ENCODE data around the gene FAM237B. TPM values are rescaled to one million over a fixed set of nuclear protein-coding genes. Genes with fewer than 3 reads are reported as not detected.

The FAM237B gene
- total RNA-seq, 2 experiments from 2014 or later: not detected

DNA sequence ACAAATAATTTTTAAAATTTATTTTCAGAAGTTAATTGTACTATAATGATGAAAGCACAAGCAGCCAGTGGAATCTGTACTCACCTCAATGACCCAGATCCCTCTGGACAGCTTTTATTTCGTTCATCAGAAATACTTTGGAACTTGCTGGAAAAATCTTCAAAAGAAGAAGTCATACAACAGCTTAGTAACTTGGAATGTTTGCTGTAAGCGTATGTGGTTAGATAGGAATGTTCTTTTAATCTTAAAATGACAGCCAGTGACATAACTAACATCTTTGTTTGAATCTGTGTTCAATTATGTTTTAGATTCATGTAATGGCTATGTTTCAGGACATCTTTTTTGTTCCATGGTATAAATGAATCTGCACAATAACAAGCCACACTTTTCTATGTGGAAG, 49.4 kb downstream of the FAM237B start:
- Mint-ChIP-seq H3K4me1 (no peaks in the 10 kb centered on the region), H3K36me3 (no peaks in the 10 kb centered on the region), H3K27me3 (peaks cover 13% of the 10 kb centered on the region), H3K4me3 (no peak overlapping the region), H3K27ac (no peak overlapping the region), H3K9me3 (no peaks in the 10 kb centered on the region)
- DNase-seq (no peak), ATAC-seq (ENCODE audit: low read depth) (no peak)
- POLR2A ChIA-PET: no interaction called here

DNA sequence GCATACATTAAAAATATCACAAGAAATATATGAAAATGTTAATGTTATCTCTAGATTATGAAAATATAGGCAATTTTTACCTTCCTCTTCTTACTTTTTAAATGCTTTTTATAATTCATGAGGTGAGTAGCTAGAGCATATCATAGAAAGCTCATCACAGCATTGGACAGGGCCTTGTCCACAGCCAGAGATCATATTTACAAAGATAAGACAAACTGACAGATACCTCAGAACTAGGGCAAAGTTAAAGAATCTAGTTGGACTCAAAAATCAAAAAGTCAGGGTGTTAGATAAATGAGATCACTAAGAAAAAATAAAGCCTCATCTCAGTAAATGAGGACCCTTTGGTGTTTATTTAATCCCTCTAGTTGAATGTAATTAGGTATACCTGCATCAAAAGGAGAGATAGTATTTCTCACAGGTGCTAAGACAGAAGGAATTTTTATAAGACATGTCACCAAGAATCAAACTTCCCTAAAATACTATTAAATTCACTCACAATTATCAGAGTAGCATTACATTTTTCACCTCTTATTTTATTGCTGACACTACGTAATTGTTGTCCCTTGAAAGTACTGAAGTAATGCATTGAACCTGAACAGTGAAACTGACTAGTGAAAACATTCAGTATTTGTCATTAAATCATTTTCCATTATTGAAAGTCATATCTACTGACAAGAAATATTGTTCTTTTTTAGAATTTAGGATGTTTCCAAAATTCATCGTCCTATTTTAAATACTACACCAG, 50.5 kb downstream of the FAM237B start:
- Mint-ChIP-seq H3K4me1 (no peaks in the 10 kb centered on the region), H3K27ac (no peak overlapping the region), H3K4me3 (no peak overlapping the region), H3K36me3 (no peaks in the 10 kb centered on the region), H3K27me3 (peaks cover 13% of the 10 kb centered on the region), H3K9me3 (no peaks in the 10 kb centered on the region)
- DNase-seq (no peak), ATAC-seq (ENCODE audit: low read depth) (no peak)
- POLR2A ChIA-PET: no interaction called here

DNA sequence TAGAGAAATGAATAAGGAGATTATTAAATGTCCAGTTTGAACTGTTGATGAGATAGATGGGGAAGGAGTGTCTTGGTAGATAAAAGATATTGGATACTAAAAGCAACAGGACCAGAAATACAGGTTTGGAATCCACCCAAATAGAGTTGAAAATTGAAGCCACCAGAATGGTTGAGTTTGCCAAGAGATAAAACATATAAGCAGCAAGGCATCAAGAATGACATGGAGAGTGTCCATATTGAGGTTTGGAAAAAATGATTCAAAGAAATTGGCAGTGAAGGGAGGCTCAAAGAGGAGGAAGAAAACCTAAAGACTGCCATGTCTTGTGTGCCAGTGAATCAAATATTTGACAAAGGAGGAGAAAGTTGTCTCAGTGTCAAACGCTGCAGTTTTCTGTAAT, 51.9 kb downstream of the FAM237B start:
- H3K4me1 Mint-ChIP-seq: no peaks in the 10 kb centered on the region
- no peaks in the 10 kb centered on the region for H3K9me3 Mint-ChIP-seq
- no peaks in the 10 kb centered on the region for H3K36me3 Mint-ChIP-seq
- H3K27me3 Mint-ChIP-seq: peaks cover 9% of the 10 kb centered on the region
- no peak overlapping the region for H3K4me3 Mint-ChIP-seq
- POLR2A ChIA-PET: no interaction called here
- no peak overlapping the region for H3K27ac Mint-ChIP-seq
- DNase-seq (no peak), ATAC-seq (ENCODE audit: low read depth) (no peak)

DNA sequence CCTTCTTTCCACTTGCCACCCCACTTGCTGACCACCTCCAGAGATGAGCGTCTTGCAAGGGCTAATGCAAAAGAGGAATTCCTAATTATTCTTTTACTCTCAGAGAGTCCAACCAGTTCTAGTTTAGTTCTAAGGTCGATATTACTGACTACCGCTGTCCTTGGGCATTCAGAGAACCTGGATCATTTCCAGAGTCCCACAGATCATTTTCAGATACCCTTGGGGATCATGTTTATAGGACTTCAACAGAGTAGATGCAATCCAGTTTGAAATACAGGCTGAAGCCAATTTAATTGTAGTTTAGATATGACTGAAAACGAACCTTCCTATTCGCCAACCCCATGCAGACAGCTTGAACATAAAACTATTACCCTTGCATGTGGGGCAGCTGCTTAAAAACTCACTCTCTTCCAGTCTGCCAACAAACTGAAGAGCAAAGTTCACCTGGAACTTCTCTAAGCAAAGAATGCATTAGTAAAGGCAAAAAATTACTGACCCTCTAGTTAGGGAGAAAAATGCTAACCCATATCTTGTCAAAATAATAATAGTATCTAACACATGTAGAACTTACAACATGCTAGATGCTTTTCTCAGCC, 53.7 kb downstream of the FAM237B start:
- Mint-ChIP-seq H3K36me3 (no peaks in the 10 kb centered on the region), H3K27ac (no peak overlapping the region), H3K27me3 (peaks cover 6% of the 10 kb centered on the region), H3K4me1 (no peaks in the 10 kb centered on the region), H3K4me3 (no peak overlapping the region), H3K9me3 (no peaks in the 10 kb centered on the region)
- ATAC-seq (ENCODE audit: low read depth): no peak
- POLR2A ChIA-PET: no interaction called here
- DNase-seq: no peak

DNA sequence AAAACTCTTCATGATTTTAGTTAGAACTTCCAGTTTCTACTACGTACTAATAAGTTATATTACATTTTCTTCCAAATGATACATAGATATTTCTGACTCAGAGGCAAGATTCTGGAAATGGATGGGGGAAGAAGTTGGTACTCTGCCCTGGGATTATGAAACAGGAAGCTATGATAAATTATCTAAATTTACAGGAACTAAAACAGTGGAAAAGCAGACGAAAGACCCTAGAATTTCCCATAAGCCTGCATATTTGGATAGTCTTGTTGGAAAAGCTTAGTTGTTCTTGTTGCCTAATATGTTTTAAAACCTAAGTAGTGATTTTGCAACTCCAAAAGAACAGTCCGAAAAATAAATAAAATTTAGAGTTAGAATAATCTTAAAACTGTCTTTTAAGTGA, 54.3 kb downstream of the FAM237B start:
- POLR2A ChIA-PET: no interaction called here
- Mint-ChIP-seq H3K4me1 (no peaks in the 10 kb centered on the region), H3K9me3 (no peaks in the 10 kb centered on the region), H3K27me3 (peaks cover 6% of the 10 kb centered on the region), H3K36me3 (no peaks in the 10 kb centered on the region), H3K4me3 (no peak overlapping the region), H3K27ac (no peak overlapping the region)
- no peak for DNase-seq
- ATAC-seq (ENCODE audit: low read depth): no peak

Other genes starting within 250 kb of the FAM237B start
- not detected for gene STEAP1, start 166.8 kb downstream of the FAM237B start, total RNA-seq
- not detected for gene STEAP2, start 109.6 kb downstream of the FAM237B start, total RNA-seq
- gene CFAP69, start 76.1 kb downstream of the FAM237B start, total RNA-seq: under 1 TPM in 1 of 2 experiments, not detected in 1; 0.33 TPM
- 10 to 100 TPM; 29.3 to 31.1 TPM for gene GTPBP10, start 25.4 kb upstream of the FAM237B start, total RNA-seq
- gene CLDN12, start 82.2 kb upstream of the FAM237B start, total RNA-seq: 1 to 10 TPM; 3.6 to 5.0 TPM
- not detected for gene PTTG1IP2, start 148.3 kb upstream of the FAM237B start, total RNA-seq

Data from activated naive CD8-positive, alpha-beta T cell treated with anti-CD3 and anti-CD28 coated beads, Interleukin-2, amount 10 ng/mL, durations not matched to agents 7 days and 5 days (primary cell).